Globus pallidus (tissue), 1 donor: ENCODE measurements around the gene RBM26.
"Not testable (repeated sequence)": the region's sequence is repeated elsewhere in the genome, so short reads cannot be mapped to it uniquely, and the experiment has no call there.

Source experiments
- DNase-seq: peaks from one replicate; pipeline ENCODE4 v3.0.0-alpha.2; 2015; ENCODE audit warnings: low spot score

Gene RBM26

DNA sequence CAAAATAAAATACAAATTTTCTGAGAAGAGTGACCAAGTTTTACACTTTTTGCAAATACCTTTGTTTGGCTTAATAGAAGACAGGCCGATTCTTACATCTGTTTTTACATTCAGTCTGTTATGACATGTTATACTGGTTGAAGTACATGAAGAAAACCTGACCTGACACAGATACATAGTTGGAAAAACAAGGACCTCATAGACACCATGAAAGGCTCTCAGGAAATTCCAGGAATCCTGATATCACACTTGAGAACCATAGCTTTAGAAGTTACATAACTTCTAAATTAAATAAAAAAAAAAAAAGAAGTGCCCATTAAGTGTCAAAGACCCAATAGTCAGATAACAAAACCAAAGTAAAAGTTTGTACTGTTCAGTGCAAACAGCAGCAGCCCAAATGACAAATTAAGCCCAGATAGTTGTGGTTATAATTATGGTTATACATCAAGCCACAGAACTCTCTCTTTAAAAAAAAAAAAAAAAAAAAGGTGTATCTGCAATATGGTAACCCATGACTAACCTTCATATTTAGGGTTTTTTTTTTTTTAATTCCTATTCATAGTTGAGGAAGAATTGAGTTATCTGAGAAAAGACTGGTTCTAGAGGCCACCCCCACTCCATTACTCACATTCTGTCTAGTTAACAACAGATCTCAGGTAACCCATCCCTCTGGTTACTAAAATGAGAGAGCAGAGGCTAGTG is 19.8 kb downstream of the RBM26 start:
- no peak for DNase-seq

GRCh38 chr13:79385694-79386093 is 20.4 kb downstream of the RBM26 start:
- no peak for DNase-seq

- DNase-seq = no peak
Observed at GRCh38 chr13:79384022-79384610, 21.9 kb downstream of the RBM26 start.

GRCh38 chr13:79382545-79383275 is 23.3 kb downstream of the RBM26 start:
- DNase-seq = no peak

DNA sequence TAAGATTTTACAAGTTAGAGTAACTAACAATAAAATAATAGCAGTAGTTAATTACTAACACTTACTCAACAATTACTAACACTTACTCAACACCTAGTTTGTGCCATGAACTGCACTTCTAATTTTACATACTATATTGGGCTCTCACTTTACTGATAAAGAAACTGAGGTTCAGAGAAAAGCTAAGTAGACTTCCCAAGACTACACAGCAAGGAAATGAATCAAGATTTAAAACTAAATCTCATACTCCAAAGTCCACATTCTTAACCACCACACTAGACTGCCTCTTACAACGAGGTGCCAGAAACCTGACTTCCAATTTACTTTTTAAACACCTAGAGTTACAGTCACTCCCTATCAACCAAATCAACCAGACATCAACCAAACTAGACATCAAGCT is 25.1 kb downstream of the RBM26 start:
- no peak for DNase-seq

- DNase-seq = no peak
Observed at GRCh38 chr13:79379274-79379673, 26.8 kb downstream of the RBM26 start.

DNA sequence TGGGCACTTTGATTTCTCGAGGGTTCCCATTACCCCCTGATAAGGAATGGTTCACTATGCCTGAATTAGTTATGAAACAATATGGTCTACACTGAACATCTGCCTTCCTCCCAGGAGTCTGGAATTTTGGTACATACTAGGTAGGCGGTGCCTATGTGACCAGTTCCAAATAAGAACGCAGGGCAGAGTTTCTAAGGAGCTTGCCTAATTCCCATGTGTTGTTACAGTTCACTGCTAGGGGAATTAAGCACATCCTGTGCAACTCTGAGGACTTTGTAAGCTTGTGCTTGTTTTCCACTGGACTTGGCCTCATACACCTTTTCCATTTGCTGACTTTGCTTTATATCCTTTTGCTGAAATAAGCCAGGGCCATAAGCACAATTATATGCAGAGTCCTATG is 29.2 kb downstream of the RBM26 start:
- no peak for DNase-seq

- no peak for DNase-seq
Observed at GRCh38 chr13:79374578-79374977, 31.5 kb downstream of the RBM26 start.

DNA sequence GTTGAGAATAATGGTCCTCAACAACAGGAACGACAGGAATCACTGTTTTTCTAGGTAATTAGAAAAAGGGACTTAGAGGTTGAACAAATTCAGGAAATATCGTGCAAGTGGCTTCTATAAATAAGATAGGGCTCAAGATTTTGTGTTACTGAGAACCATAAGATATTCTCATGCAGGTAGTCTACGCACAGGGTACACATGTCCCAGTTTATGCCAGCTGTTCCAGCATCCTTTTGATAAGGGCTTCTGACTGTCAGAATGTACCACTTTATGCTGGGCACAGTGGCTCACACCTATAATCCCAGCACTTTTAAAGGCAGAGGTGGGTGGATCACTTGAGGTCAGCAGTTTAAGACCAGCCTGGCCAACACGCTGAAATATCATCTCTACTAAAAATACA is 32.1 kb downstream of the RBM26 start:
- no peak for DNase-seq

- DNase-seq = no peak
Observed at GRCh38 chr13:79369226-79369625, 36.8 kb downstream of the RBM26 start.

DNA sequence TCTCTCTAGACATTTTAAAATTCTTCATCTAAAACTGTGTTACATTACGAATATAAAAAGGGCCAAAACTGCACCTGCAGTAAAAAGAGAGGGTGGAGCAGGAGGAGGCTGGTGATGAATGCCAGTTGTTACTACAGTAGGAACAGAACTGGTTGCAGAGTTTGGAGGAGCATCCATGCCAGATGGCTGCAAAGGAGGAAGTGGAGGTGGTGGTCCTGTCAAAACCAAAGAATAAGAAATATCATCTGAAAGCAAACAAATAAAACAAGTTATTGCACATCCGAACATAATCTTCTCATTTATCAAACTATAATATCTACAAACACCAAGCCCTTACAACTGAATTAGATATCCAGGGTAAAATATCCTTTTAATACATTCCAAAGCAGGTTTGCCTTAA is 40.1 kb downstream of the RBM26 start:
- DNase-seq = no peak

GRCh38 chr13:79361299-79361698 is 44.8 kb downstream of the RBM26 start:
- no peak for DNase-seq

- no peak for DNase-seq
Observed at GRCh38 chr13:79360095-79360494, 46.0 kb downstream of the RBM26 start.

GRCh38 chr13:79359064-79359463 is 47.0 kb downstream of the RBM26 start:
- no peak for DNase-seq

DNA sequence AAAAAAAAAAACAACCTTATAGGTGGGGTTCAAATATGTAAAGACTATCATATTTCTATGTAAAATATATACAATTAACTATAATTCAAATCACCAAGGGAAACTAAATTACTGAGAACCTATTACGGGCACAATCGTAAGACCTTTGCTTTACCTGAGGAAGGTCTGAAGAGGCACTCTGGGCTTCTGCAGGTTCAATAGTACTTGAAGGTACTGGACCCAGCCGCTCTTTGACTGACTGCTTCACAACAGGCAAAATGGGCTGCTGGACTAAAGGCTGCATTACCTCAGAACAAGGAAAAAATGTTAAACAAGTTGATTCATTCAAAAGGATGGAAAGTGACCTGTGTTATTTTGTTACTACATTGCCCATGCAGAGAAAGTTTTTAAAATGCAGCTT is 51.8 kb downstream of the RBM26 start:
- no peak for DNase-seq

- DNase-seq = no peak
Observed at GRCh38 chr13:79353693-79354092, 52.4 kb downstream of the RBM26 start.

DNA sequence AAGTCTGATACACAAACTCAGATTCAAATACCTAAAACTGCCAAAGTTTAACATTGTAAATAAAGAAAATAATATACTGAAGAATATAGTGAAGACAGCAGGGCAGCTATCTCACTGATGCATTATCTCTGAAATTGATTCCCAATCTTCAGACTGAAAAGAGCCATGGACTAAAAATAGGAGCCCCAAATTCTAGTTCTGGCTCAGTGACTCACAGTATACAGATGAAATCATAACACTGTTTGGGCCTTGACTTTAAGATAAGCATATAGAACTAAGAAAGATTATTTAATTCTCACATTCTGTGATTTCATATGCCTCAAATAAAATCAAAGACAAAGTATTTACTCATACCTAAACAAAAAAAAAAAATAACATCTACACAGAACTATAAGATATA is 53.9 kb downstream of the RBM26 start:
- DNase-seq = no peak

DNA sequence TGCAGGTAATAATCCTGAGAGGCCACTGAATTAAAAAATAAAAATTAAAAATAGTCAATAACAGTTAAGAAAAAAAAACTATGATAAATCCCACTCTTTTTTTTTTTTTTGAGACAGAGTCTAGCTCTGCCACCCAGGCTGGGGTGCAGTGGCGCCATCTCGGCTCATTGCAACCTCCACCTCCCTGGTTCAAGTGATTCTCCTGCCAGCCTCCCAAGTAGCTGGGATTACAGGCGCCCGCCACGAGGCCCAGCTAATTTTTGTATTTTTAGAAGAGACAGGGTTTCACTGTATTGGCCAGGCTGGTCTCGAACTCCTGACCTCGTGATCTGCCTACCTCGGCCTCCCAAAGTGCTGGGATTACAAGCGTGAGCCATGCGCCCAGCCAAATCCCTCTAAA is 56.4 kb downstream of the RBM26 start:
- not testable (repeated sequence) for DNase-seq

GRCh38 chr13:79349011-79349410 is 57.0 kb downstream of the RBM26 start:
- no peak for DNase-seq

DNA sequence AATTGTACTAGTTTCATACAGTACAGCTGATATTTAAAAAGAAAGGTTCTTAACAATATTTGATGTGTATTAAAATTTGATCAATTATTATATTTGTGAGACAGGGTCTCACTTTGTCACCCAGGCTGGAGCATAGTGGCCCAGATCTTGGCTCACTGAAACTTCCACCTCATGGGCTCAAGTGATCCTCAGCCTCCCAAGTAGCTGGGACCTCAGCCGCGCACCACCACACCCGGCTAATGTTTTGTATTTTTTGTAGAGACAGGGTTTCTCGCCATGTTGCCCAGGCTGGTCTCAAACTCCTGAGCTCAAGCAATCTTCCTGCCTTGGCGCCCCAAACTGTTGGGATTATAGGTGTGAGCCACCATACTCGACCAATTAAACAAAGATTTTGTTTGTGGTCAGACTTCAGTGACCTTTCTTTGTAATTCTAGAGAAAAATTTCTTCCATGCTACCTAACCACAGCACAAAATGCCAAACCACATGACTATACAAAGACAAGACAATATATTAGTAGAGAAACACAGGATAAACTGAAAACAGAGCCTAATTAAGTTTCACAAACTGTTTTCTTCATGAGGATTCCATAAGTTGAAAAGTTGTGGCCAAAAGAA is 59.6 kb downstream of the RBM26 start:
- DNase-seq = no peak

DNA sequence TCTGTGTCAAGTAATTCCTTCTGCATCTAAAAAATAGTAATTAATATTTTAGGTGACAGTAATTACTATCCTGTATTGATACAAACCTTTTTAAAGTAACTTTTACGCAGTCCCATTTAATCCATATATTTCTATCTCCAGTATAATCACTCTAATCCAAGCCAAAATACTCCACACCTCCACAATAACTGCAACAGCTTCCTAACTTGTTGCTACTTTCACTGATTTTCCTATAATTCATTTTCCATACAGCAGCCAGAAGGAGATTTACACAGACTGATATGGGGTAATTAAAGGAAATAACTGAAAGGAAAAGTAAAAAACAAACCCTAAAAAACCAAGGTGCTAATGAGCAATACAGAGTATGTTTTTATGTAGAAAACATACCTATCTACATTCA is 64.9 kb downstream of the RBM26 start:
- DNase-seq = no peak

DNA sequence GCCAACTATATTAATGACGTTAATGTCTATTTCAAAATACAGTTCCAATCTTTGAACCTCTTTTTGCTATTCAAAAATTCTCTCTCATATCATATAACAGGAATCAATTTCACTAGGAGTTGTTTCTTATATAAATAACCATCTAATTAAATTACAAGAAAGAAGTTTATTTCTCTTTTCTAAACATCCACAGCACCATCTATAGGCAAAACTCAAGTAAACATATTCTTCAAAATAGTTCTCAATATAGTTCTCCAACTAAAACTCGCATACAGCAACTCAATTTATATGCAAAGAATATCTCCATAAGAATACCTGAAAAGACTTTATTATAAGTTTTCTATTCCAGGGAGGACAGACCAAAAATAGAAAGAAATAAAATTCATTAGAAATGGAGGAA is 65.6 kb downstream of the RBM26 start:
- no peak for DNase-seq

DNA sequence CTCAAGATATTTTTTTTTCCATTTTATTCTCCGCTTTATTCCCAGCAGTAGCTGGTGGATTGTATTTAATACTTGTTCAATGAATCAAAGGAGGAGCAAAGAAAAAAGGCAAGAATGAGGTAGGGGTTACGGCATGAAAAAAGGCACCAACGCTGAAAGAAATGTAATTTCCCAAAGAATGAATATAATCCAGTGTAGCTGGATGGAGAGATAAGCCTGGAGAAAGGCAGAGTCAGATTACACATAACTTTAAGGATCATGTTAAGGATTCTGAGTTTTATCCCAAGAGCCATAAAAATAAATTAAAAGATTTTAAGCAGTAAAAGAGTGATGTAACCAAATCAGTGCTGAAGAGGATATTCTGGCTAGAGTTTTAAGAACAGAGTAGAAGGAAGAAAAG is 67.7 kb downstream of the RBM26 start:
- DNase-seq = no peak
